ENCODE data around the gene ZNF287.
"Not testable (repeated sequence)": the region's sequence is repeated elsewhere in the genome, so short reads cannot be mapped to it uniquely, and the experiment has no call there.

Gene ZNF287

GRCh38 chr17:16568541-16569357 lies at the start of gene ZNF287:
Gene ZNF287 (minus strand): TSS chr17:16569204. CDS start chr17:16567731, 1,473 bp downstream.
- DNase-seq (ENCODE audit: extremely low read depth in 1 of 2, low read depth in 1 of 2): peak; percentile 86 to 95

- DNase-seq (ENCODE audit: extremely low read depth in 1 of 2, low read depth in 1 of 2): no peak
Observed at GRCh38 chr17:16617481-16618060, 48.6 kb upstream of the ZNF287 start.

GRCh38 chr17:16599537-16599936 lies 30.5 kb upstream of the ZNF287 start:
- no peak for DNase-seq (ENCODE audit: extremely low read depth in 1 of 2, low read depth in 1 of 2)

- DNase-seq (ENCODE audit: extremely low read depth in 1 of 2, low read depth in 1 of 2): no peak
Observed at GRCh38 chr17:16593356-16594102, 24.5 kb upstream of the ZNF287 start.

GRCh38 chr17:16589097-16589969 lies 20.3 kb upstream of the ZNF287 start:
- DNase-seq (ENCODE audit: extremely low read depth in 1 of 2, low read depth in 1 of 2): peak; percentile 78 to 91

GRCh38 chr17:16585796-16586195 lies 16.8 kb upstream of the ZNF287 start:
- no peak for DNase-seq (ENCODE audit: extremely low read depth in 1 of 2, low read depth in 1 of 2)

- DNase-seq (ENCODE audit: extremely low read depth in 1 of 2, low read depth in 1 of 2): peak; percentile 86
Observed at GRCh38 chr17:16584273-16584995, 15.4 kb upstream of the ZNF287 start.

- DNase-seq (ENCODE audit: extremely low read depth in 1 of 2, low read depth in 1 of 2): no peak
Observed at GRCh38 chr17:16583781-16584180, 14.8 kb upstream of the ZNF287 start.

GRCh38 chr17:16573466-16573865 lies 4.5 kb upstream of the ZNF287 start:
- no peak for DNase-seq (ENCODE audit: extremely low read depth in 1 of 2, low read depth in 1 of 2)

GRCh38 chr17:16569358-16569712 lies 331 bp upstream of the ZNF287 start:
- DNase-seq (ENCODE audit: extremely low read depth in 1 of 2, low read depth in 1 of 2): no peak

GRCh38 chr17:16552637-16553045 lies 16.4 kb downstream of the ZNF287 start:
- no peak for DNase-seq (ENCODE audit: extremely low read depth in 1 of 2, low read depth in 1 of 2)

GRCh38 chr17:16551878-16552636 lies 16.9 kb downstream of the ZNF287 start:
- DNase-seq (ENCODE audit: extremely low read depth in 1 of 2, low read depth in 1 of 2): no peak

GRCh38 chr17:16537130-16537458 lies 31.9 kb downstream of the ZNF287 start:
- no peak for DNase-seq (ENCODE audit: extremely low read depth in 1 of 2, low read depth in 1 of 2)

- no peak for DNase-seq (ENCODE audit: extremely low read depth in 1 of 2, low read depth in 1 of 2)
Observed at GRCh38 chr17:16534236-16534635, 34.8 kb downstream of the ZNF287 start.

GRCh38 chr17:16529906-16530305 lies 39.1 kb downstream of the ZNF287 start:
- DNase-seq (ENCODE audit: extremely low read depth in 1 of 2, low read depth in 1 of 2): no peak

GRCh38 chr17:16527298-16527697 lies 41.7 kb downstream of the ZNF287 start:
- DNase-seq (ENCODE audit: extremely low read depth in 1 of 2, low read depth in 1 of 2): no peak

- not testable (repeated sequence) for DNase-seq (ENCODE audit: extremely low read depth in 1 of 2, low read depth in 1 of 2)
Observed at GRCh38 chr17:16525556-16525955, 43.4 kb downstream of the ZNF287 start.

GRCh38 chr17:16521070-16521727 lies 47.8 kb downstream of the ZNF287 start:
- peak; percentile 19 to 36 for DNase-seq (ENCODE audit: extremely low read depth in 1 of 2, low read depth in 1 of 2)

- no peak for DNase-seq (ENCODE audit: extremely low read depth in 1 of 2, low read depth in 1 of 2)
Observed at GRCh38 chr17:16519021-16519420, 50.0 kb downstream of the ZNF287 start.
